K562 (cell line): Measurements from ENCODE around the gene PA2G4. TPM values are rescaled to one million over a fixed set of nuclear protein-coding genes. Genes with fewer than 3 reads are reported as not detected.

Source experiments
- EP300 ChIP-seq: IDR thresholded peaks from 2 replicates; pipeline ENCODE4 v1.6.1; 2012; ENCODE audit warnings: low read length, improper control_type of control experiment
- HOMEZ ChIP-seq: fragments of 250-450 bp; sonication (Bioruptor Pico); IDR thresholded peaks from 2 replicates; pipeline ENCODE4 v1.4.0; 2020; ENCODE audit warnings: mild to moderate bottlenecking, moderate library complexity
- MYC ChIP-seq, 2 experiments: fragments of 250-450 bp in 1 of 2; sonication (Bioruptor Pico) in 1 of 2; IDR thresholded peaks; 2 replicates each; pipeline versions ENCODE4 v1.5.1 to v1.6.1; 2012 to 2021; ENCODE audit warnings: low read depth in 2 of 2, borderline replicate concordance in 1 of 2, improper control_type of control experiment in 1 of 2, low read length in 1 of 2, mild to moderate bottlenecking in 1 of 2, moderate library complexity in 1 of 2
- NFIC ChIP-seq: fragments of 450-650 bp; IDR thresholded peaks from 2 replicates; pipeline ENCODE4 v1.6.1; 2017; ENCODE audit warnings: mild to moderate bottlenecking, inconsistent platforms
- NFRKB ChIP-seq: fragments of 450-650 bp; IDR thresholded peaks from 2 replicates; pipeline ENCODE4 v1.6.1; 2016; ENCODE audit warnings: low read depth
- NKRF ChIP-seq: fragments of 450-650 bp; IDR thresholded peaks from 2 replicates; pipeline ENCODE4 v1.6.1; 2016; ENCODE audit warnings: borderline replicate concordance
- POLR2G ChIP-seq: fragments of 200-400 bp; formaldehyde crosslinking; IDR thresholded peaks from 2 replicates; pipeline ENCODE4 v1.6.1; 2017; ENCODE audit warnings: low read depth, mild to moderate bottlenecking, antibody characterized with exemption, low read length, moderate library complexity
- SAFB2 ChIP-seq: fragments of 200-400 bp; formaldehyde crosslinking; IDR thresholded peaks from 2 replicates; pipeline ENCODE4 v1.6.1; 2018; ENCODE audit warnings: borderline replicate concordance, low read length, low read depth, moderate library complexity; ENCODE audit not compliant: severe bottlenecking
- SETDB1 ChIP-seq: IDR thresholded peaks from one replicate; pipeline ENCODE4 v1.6.1; 2012; ENCODE audit warnings: low read length, control low read depth, inconsistent platforms
- SIN3B ChIP-seq: fragments of 450-650 bp; IDR thresholded peaks from 2 replicates; pipeline ENCODE4 v1.6.1; 2017; ENCODE audit warnings: low read depth, mild to moderate bottlenecking, moderate library complexity
- SMARCC2 ChIP-seq: fragments of 450-650 bp; IDR thresholded peaks from 2 replicates; pipeline ENCODE4 v1.6.1; 2017; ENCODE audit warnings: antibody characterized with exemption, moderate library complexity, mild to moderate bottlenecking, low read depth
- TGIF2 ChIP-seq: sonication (generic); formaldehyde crosslinking; IDR thresholded peaks from 2 replicates; pipeline ENCODE4 v1.8.1; 2022; ENCODE audit warnings: mild to moderate bottlenecking, missing genetic modification reagents, moderate library complexity
- TRIM24 ChIP-seq, 2 experiments: fragments of 450-650 bp; IDR thresholded peaks; 2 replicates each; pipeline ENCODE4 v1.6.1; 2016
- ZKSCAN1 ChIP-seq: fragments of 150-350 bp; IDR thresholded peaks from 2 replicates; pipeline ENCODE4 v1.6.1; 2016; ENCODE audit warnings: low read depth, low read length
- ZNF444 ChIP-seq: fragments of 250-450 bp; sonication (Bioruptor Pico); IDR thresholded peaks from 2 replicates; pipeline ENCODE4 v1.4.0; 2020; ENCODE audit warnings: mild to moderate bottlenecking, moderate library complexity
- ZNF766 ChIP-seq: fragments of 200-800 bp; sonication (Bioruptor generic); conservative IDR thresholded peaks from 2 replicates; pipeline ENCODE4 v1.6.1; 2016; ENCODE audit warnings: missing genetic modification characterization, missing compliant biosample characterization
- polyA plus RNA-seq, 8 experiments: library from polyadenylated mRNA; depleted of rRNA in 4 of 8; stranded (reverse) in 5 of 8; unstranded in 3 of 8; fragments of >200 nt; fragmentation: Nextera tagmentation in 2 of 8; fragmentation: Illumina TruSeq in 1 of 8; extraction: Ambion mirVana in 2 of 8; extraction: Trizol in 1 of 8; gene quantifications; 2 replicates each; pipeline versions ENCODE4 v1.2.1 to v1.2.3, GENCODE V29; 2011 to 2014; ENCODE audit warnings: inconsistent platforms in 1 of 8, missing spikeins in 1 of 8
- total RNA-seq, 7 experiments: library from RNA; depleted of rRNA in 6 of 7; stranded (reverse); fragments of >200 nt in 6 of 7; fragmentation: Illumina TruSeq in 2 of 7; extraction: Trizol in 2 of 7; gene quantifications; 2 replicates each; pipeline versions ENCODE4 v1.2.1 to v1.2.3, GENCODE V29; 2011 to 2021; ENCODE audit warnings: low replicate concordance in 1 of 7
- TF ChIP-seq, protein P1 (sequence below): fragments of 450-650 bp; IDR thresholded peaks from 2 replicates; pipeline ENCODE4 v1.6.1; 2017; ENCODE audit warnings: antibody characterized with exemption, mild to moderate bottlenecking
- TF ChIP-seq, protein P2 (sequence below): fragments of 250-450 bp; sonication (Bioruptor Pico); IDR thresholded peaks from 2 replicates; pipeline ENCODE4 v1.4.0; 2020; ENCODE audit warnings: mild to moderate bottlenecking

The PA2G4 gene
- total and polyA plus RNA-seq, 9 of the 15 experiments (the other 6 are each of a cell fraction or from before 2014, with no cell fraction given) = 230 to 925 (median 638) TPM

DNA sequence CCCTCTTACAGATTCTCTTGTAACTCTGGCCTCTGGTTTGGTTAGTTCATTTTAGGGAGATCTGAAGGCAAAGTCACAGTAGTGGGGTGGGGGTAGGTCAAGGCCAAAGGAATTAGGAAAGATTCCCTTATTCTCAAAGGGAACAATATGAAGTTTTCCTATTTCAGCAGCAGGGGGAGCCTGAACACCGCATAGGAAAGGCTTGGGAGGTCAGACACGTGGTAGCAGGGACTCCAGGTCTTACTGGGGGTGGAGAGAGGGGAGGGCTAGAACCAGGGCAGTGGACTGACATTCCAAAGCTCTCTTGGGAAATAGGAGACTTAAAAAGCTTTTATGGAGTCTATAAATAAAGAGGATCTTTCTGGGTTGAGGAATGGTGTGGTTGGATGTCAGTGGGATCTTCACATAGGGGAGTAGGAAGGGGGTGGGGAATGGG, 15.0 kb downstream of the PA2G4 start (continued):
- TF ChIP-seq, protein P1, sequence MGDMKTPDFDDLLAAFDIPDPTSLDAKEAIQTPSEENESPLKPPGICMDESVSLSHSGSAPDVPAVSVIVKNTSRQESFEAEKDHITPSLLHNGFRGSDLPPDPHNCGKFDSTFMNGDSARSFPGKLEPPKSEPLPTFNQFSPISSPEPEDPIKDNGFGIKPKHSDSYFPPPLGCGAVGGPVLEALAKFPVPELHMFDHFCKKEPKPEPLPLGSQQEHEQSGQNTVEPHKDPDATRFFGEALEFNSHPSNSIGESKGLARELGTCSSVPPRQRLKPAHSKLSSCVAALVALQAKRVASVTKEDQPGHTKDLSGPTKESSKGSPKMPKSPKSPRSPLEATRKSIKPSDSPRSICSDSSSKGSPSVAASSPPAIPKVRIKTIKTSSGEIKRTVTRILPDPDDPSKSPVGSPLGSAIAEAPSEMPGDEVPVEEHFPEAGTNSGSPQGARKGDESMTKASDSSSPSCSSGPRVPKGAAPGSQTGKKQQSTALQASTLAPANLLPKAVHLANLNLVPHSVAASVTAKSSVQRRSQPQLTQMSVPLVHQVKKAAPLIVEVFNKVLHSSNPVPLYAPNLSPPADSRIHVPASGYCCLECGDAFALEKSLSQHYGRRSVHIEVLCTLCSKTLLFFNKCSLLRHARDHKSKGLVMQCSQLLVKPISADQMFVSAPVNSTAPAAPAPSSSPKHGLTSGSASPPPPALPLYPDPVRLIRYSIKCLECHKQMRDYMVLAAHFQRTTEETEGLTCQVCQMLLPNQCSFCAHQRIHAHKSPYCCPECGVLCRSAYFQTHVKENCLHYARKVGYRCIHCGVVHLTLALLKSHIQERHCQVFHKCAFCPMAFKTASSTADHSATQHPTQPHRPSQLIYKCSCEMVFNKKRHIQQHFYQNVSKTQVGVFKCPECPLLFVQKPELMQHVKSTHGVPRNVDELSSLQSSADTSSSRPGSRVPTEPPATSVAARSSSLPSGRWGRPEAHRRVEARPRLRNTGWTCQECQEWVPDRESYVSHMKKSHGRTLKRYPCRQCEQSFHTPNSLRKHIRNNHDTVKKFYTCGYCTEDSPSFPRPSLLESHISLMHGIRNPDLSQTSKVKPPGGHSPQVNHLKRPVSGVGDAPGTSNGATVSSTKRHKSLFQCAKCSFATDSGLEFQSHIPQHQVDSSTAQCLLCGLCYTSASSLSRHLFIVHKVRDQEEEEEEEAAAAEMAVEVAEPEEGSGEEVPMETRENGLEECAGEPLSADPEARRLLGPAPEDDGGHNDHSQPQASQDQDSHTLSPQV = peak; percentile 70; the same call in 1 of the 2 replicates
- no peak for TF ChIP-seq SETDB1
- no peak for TF ChIP-seq SAFB2
- TF ChIP-seq NFRKB = no peak; the same call in 1 of the 2 replicates
- TF ChIP-seq POLR2G = no peak
- no peak; the same call in 1 of the 2 replicates for TF ChIP-seq NFIC
- TF ChIP-seq TRIM24 (IDR thresholded peaks at IDR 0.05) = no peak
- TF ChIP-seq SMARCC2 = no peak
- TF ChIP-seq HOMEZ (CRISPR knock-in tag) = no peak
- TF ChIP-seq EP300 = 0 out of 2 replicates have a peak, but pooled peaks have one; percentile 9
- no peak for TF ChIP-seq ZKSCAN1
- no peak for TF ChIP-seq TGIF2 (CRISPR knock-in tag)
- TF ChIP-seq NKRF = 0 out of 2 replicates have a peak, but pooled peaks have one; percentile 49
- peak; percentile 100 for TF ChIP-seq MYC (IDR thresholded peaks at IDR 0.05; ENCODE audit: low read depth, low read length)
- TF ChIP-seq MYC (CRISPR knock-in tag; IDR thresholded peaks at IDR 0.05; ENCODE audit: borderline replicate concordance, low read depth) = no peak
- TF ChIP-seq ZNF444 (CRISPR knock-in tag) = no peak
- TF ChIP-seq ZNF766 = no peak
- TF ChIP-seq, protein P2, sequence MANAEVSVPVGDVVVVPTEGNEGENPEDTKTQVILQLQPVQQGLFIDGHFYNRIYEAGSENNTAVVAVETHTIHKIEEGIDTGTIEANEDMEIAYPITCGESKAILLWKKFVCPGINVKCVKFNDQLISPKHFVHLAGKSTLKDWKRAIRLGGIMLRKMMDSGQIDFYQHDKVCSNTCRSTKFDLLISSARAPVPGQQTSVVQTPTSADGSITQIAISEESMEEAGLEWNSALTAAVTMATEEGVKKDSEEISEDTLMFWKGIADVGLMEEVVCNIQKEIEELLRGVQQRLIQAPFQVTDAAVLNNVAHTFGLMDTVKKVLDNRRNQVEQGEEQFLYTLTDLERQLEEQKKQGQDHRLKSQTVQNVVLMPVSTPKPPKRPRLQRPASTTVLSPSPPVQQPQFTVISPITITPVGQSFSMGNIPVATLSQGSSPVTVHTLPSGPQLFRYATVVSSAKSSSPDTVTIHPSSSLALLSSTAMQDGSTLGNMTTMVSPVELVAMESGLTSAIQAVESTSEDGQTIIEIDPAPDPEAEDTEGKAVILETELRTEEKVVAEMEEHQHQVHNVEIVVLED (CRISPR knock-in tag) = no peak
- TF ChIP-seq SIN3B = no peak
